ENCODE results near the gene PTPRO. TPM values are rescaled to one million over a fixed set of nuclear protein-coding genes. Genes with fewer than 3 reads are reported as not detected.

Gene PTPRO
- total RNA-seq, 1 experiment from 2014 or later: 0.52 TPM

DNA sequence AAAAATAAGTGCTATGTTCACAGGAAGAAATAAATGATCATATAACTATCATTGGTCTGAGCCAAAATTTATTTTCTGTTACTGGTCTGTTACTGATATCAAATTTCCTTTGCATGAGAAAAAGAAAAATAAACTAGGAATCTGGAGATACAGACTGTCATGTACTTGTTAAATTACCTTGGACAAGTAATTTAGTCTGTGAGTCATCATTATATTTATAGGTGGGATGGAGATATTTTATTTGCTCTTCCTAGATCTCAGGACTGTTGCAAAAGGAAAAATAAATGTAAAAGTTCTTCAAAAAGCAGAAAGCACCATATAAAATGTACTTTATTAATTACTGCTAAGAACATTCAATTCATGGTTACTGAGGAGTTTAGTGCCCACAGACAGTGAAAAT lies 174.4 kb downstream of the PTPRO start:
- Mint-ChIP-seq H3K9me3 (no peaks in the 10 kb centered on the region; a peak in 1 of 5 replicates), H3K4me1 (peaks cover 0 to 4% of the 10 kb centered on the region in 2 experiments; a peak in 2 of 4 replicates), H3K4me3 (no peak overlapping the region), H3K27me3 (ENCODE audit: low read depth) (no peaks in the 10 kb centered on the region; the same call in 1 of the 2 replicates), H3K36me3 (ENCODE audit: insufficient read depth in 1 of 3, low read depth in 3 of 3) (no peaks in the 10 kb centered on the region), H3K27ac (no peak overlapping the region)
- Histone ChIP-seq H4K8ac (replicated peaks; ENCODE audit: insufficient read length, low read depth, low read length) (no peak overlapping the region), H4K91ac (ENCODE audit: insufficient read length, low read depth, low read length) (no peak overlapping the region), H2BK12ac (ENCODE audit: insufficient read length, low read depth, low read length) (no peak overlapping the region), H3K18ac (ENCODE audit: insufficient read length, low read depth, low read length) (no peak overlapping the region), H3K56ac (ENCODE audit: insufficient read length, low read depth, low read length) (no peak overlapping the region), H4K20me1 (ENCODE audit: control insufficient read depth, insufficient read depth, insufficient read length) (no peaks in the 10 kb centered on the region), H3K27ac (ENCODE audit: insufficient read length, low read depth, low read length) (no peak overlapping the region), H3K4me1 (ENCODE audit: insufficient read depth, low read length) (no peaks in the 10 kb centered on the region), H4K5ac (ENCODE audit: insufficient read length, low read depth, low read length) (no peak overlapping the region), H3K23me2 (ENCODE audit: insufficient read length, low read depth, low read length, poor library complexity, severe bottlenecking) (no peaks in the 10 kb centered on the region), H2AK5ac (ENCODE audit: insufficient read length, low read length) (no peak overlapping the region), H3K79me2 (ENCODE audit: insufficient read depth, low read length) (no peaks in the 10 kb centered on the region), H3K4ac (ENCODE audit: low read depth, low read length) (no peak overlapping the region), H3K9me3 (ENCODE audit: control insufficient read depth, low read depth, low read length) (no peaks in the 10 kb centered on the region), H2BK15ac (ENCODE audit: low read depth, low read length) (no peak overlapping the region), H3K27me3 (ENCODE audit: insufficient read depth, low read length) (no peaks in the 10 kb centered on the region), H2BK5ac (ENCODE audit: insufficient read length, low read length) (no peak overlapping the region), H2BK20ac (ENCODE audit: low read depth, low read length, poor library complexity, severe bottlenecking) (no peak overlapping the region), H3K79me1 (ENCODE audit: insufficient read depth, low read depth, low read length, poor library complexity, severe bottlenecking) (no peaks in the 10 kb centered on the region), H3K9ac (ENCODE audit: extremely low read depth, insufficient read length, low read length) (no peak overlapping the region), H2BK120ac (ENCODE audit: low read depth, low read length, poor library complexity, severe bottlenecking) (no peak overlapping the region), H3T11ph (ENCODE audit: low read length) (no peak overlapping the region), H3K14ac (ENCODE audit: insufficient read depth, low read length) (no peak overlapping the region), H3K23ac (ENCODE audit: insufficient read length, low read depth, low read length) (no peak overlapping the region), H2AFZ (ENCODE audit: low read length) (no peak overlapping the region), H3K4me2 (ENCODE audit: insufficient read depth, insufficient read length, low read length) (no peak overlapping the region)
- DNase-seq: no peak
- TF ChIP-seq, protein P1, sequence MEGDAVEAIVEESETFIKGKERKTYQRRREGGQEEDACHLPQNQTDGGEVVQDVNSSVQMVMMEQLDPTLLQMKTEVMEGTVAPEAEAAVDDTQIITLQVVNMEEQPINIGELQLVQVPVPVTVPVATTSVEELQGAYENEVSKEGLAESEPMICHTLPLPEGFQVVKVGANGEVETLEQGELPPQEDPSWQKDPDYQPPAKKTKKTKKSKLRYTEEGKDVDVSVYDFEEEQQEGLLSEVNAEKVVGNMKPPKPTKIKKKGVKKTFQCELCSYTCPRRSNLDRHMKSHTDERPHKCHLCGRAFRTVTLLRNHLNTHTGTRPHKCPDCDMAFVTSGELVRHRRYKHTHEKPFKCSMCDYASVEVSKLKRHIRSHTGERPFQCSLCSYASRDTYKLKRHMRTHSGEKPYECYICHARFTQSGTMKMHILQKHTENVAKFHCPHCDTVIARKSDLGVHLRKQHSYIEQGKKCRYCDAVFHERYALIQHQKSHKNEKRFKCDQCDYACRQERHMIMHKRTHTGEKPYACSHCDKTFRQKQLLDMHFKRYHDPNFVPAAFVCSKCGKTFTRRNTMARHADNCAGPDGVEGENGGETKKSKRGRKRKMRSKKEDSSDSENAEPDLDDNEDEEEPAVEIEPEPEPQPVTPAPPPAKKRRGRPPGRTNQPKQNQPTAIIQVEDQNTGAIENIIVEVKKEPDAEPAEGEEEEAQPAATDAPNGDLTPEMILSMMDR (conservative IDR thresholded peaks at IDR 0.05): no peak

Measured in H9 (cell line).